ENCODE data around the gene LIPC.

Gene LIPC

GRCh38 chr15:58460116-58460790 lies 28.5 kb downstream of the LIPC start:
- no peak for DNase-seq

- no peak for DNase-seq
These were observed 29.1 kb downstream of the LIPC start for GRCh38 chr15:58460872-58461271.

- no peak for DNase-seq
These were observed 30.8 kb downstream of the LIPC start for GRCh38 chr15:58462547-58462946.

GRCh38 chr15:58462973-58463663 lies 31.3 kb downstream of the LIPC start:
- DNase-seq, result no peak

- DNase-seq, result no peak
These were observed 32.2 kb downstream of the LIPC start for GRCh38 chr15:58463815-58464650.

GRCh38 chr15:58465070-58465469 lies 33.3 kb downstream of the LIPC start:
- DNase-seq, result no peak

GRCh38 chr15:58465866-58466517 lies 34.2 kb downstream of the LIPC start:
- no peak for DNase-seq

- DNase-seq, result no peak
These were observed 34.8 kb downstream of the LIPC start for GRCh38 chr15:58466566-58466965.

- no peak for DNase-seq
These were observed 35.4 kb downstream of the LIPC start for GRCh38 chr15:58467121-58467721.

- DNase-seq, result no peak
These were observed 36.1 kb downstream of the LIPC start for GRCh38 chr15:58467722-58468423.

- peak; percentile 17 for DNase-seq
These were observed 37.9 kb downstream of the LIPC start for GRCh38 chr15:58469432-58470353.

- no peak for DNase-seq
These were observed 39.6 kb downstream of the LIPC start for GRCh38 chr15:58471348-58471747.

- no peak for DNase-seq
These were observed 40.4 kb downstream of the LIPC start for GRCh38 chr15:58472221-58472620.

- DNase-seq, result peak; percentile 16
These were observed 41.2 kb downstream of the LIPC start for GRCh38 chr15:58472821-58473581.

- DNase-seq, result no peak
These were observed 41.9 kb downstream of the LIPC start for GRCh38 chr15:58473724-58474123.

- DNase-seq, result peak; percentile 55
These were observed 43.0 kb downstream of the LIPC start for GRCh38 chr15:58474741-58475323.

- DNase-seq, result peak; percentile 84
These were observed 44.1 kb downstream of the LIPC start for GRCh38 chr15:58475573-58476524.

- no peak for DNase-seq
These were observed 44.9 kb downstream of the LIPC start for GRCh38 chr15:58476525-58477162.

Data from GF-D8 (cell line).